ENCODE measurements around the gene FBXO31. TPM values are rescaled to one million over a fixed set of nuclear protein-coding genes. Genes with fewer than 3 reads are reported as not detected.

FBXO31 gene
- total and polyA plus RNA-seq, 2 of the 13 experiments (the other 11 are each of a cell fraction or from before 2014, with no cell fraction given) = 92.4 to 101 TPM

DNA sequence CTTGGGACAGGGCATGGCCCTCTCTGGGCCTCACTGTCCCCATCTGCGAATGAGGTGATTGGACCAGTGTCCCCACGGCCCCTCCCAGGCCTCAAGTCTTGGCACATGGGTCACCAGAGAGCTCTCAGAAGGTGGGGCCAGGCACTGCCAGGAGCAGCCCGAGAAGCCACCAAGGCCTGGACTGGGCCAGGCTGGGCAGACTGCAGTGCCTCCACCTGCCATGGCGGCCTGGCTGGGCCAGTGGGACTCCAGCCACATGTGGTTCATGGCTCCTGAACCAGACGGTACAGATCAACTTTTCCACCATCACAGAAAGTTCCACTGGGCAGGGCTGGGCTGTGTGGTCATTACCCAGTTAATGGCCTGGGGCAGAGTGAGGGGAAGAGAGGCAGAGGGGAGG lies 86.2 kb downstream of the FBXO31 start (continued):
- TF ChIP-seq, protein P1, sequence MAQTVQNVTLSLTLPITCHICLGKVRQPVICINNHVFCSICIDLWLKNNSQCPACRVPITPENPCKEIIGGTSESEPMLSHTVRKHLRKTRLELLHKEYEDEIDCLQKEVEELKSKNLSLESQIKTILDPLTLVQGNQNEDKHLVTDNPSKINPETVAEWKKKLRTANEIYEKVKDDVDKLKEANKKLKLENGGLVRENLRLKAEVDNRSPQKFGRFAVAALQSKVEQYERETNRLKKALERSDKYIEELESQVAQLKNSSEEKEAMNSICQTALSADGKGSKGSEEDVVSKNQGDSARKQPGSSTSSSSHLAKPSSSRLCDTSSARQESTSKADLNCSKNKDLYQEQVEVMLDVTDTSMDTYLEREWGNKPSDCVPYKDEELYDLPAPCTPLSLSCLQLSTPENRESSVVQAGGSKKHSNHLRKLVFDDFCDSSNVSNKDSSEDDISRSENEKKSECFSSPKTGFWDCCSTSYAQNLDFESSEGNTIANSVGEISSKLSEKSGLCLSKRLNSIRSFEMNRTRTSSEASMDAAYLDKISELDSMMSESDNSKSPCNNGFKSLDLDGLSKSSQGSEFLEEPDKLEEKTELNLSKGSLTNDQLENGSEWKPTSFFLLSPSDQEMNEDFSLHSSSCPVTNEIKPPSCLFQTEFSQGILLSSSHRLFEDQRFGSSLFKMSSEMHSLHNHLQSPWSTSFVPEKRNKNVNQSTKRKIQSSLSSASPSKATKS (CRISPR knock-in tag; IDR thresholded peaks at IDR 0.05) = no peak
- TF ChIP-seq, protein P2, sequence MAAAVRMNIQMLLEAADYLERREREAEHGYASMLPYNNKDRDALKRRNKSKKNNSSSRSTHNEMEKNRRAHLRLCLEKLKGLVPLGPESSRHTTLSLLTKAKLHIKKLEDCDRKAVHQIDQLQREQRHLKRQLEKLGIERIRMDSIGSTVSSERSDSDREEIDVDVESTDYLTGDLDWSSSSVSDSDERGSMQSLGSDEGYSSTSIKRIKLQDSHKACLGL (CRISPR knock-in tag; IDR thresholded peaks at IDR 0.05) = 0 out of 2 replicates have a peak, but pooled peaks have one; percentile 35
- 0 out of 2 replicates have a peak, but pooled peaks have one; percentile 57 for TF ChIP-seq CAMTA2 (CRISPR knock-in tag; IDR thresholded peaks at IDR 0.05; ENCODE audit: borderline replicate concordance)
- peak; percentile 14 for TF ChIP-seq HNRNPLL (IDR thresholded peaks at IDR 0.05; ENCODE audit: low read depth, low read length, poor library complexity, severe bottlenecking)
- TF ChIP-seq MED8 (CRISPR knock-in tag; IDR thresholded peaks at IDR 0.05; ENCODE audit: insufficient replicate concordance) = peak; percentile 73
- TF ChIP-seq ZFP41 (CRISPR knock-in tag; IDR thresholded peaks at IDR 0.05; ENCODE audit: borderline replicate concordance) = no peak
- TF ChIP-seq ZNF121 (CRISPR knock-in tag; IDR thresholded peaks at IDR 0.05) = no peak

DNA sequence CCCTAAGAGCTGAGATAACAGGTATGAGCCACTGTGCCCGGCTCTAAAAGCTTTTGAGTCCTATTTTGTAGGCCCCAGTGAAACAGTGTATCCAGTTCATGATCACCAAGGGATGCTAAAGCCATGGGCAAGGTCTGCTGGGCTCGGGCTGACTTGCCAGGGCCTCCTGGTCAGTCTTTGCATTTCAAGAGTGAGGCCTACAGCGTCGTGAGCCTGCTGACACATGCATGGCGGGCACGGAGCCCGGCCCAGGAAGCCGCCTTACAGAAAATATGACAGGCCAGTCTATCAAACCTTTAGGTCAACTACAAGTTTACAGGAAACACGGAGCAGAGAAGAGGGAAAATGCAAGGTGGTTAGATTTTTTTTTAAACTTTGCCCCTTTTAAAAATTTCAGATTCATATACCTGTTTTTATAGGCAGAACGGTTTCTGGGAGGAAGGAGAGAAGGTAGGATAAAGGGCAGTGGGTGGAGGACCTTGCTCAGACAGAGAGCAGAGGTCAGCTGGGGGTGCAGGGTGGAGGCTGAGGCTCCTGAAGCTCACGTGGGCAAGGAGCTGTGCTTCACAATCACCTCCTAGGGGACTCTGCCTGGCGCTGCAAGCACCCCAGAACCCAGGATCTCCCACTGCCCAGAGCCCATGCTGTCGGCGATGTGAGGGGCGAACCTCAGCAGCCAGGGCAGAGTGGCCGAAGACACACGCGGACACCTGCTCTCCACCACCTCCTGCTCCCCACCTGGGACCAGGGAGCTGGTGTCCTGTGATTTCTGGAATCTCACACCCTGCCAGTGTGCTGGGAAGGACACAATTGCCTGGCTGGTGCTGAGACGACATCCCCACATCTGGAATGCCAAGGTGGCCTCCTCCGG lies 87.7 kb downstream of the FBXO31 start:
- H3K79me2 ChIP-seq (ENCODE audit: insufficient read depth, low read length) = no peaks in the 10 kb centered on the region
- ChIA-PET POLR2A (interaction anchor here (1.0 to 1.5 kb wide), 2 partner anchors 21 to 93 kb away, joined by 3 read pairs; partner anchors contain the start of gene C16orf95), CTCF (ENCODE audit: low intra/inter-chr PET ratio, low total read pairs) (no interaction called here)
- H3K4me2 ChIP-seq (ENCODE audit: low read depth, low read length) = peak overlapping the region; percentile 60
- peak overlapping the region; percentile 31 for H2AFZ ChIP-seq (ENCODE audit: low read length)
- intact Hi-C loops (cut with micrococcal nuclease; ENCODE audit: unreplicated experiment) = loop anchor here (5.0 kb wide), 1 partner anchor 734 kb away; no protein-coding TSS in a partner anchor
- FAIRE-seq (peak; percentile 8), ATAC-seq (peak; percentile 39), DNase-seq (ENCODE audit: low spot score) (no peak)
- peaks cover 25% of the 10 kb centered on the region for H3K4me1 ChIP-seq (ENCODE audit: insufficient read depth, low read length)
- in situ Hi-C loops (cut with HindIII; ENCODE audit: extremely low pct_ligation_motif_present, low pct_unique_long_range_greater_than_20kb) = no loop called here
- no peaks in the 10 kb centered on the region for H3K27me3 ChIP-seq (ENCODE audit: control insufficient read depth in 1 of 2, insufficient read depth in 2 of 2, low read length in 2 of 2)
- H4K20me1 ChIP-seq (ENCODE audit: insufficient read depth, low read length) = no peaks in the 10 kb centered on the region
- peak overlapping the region; percentile 13; the same call in 1 of the 2 replicates for H3K9ac ChIP-seq (ENCODE audit: insufficient read depth, low read depth, low read length)
- no peaks in the 10 kb centered on the region for H3K36me3 ChIP-seq (replicated peaks in 1 of 2; ENCODE audit: control insufficient read depth in 1 of 2, insufficient read depth in 2 of 2, low read length in 2 of 2)
- H3K4me3 ChIP-seq (replicated peaks in 1 of 3; ENCODE audit: insufficient read depth in 1 of 3, low read depth in 2 of 3, low read length in 3 of 3) = peak overlapping the region in 1 of 3 experiments; percentile 35; a peak in 1 of 6 replicates
- 38% methylated on average over 18 of the region's 20 CpGs for WGBS (ENCODE audit: low lambda C conversion rate)
- BruUV-seq (replicated peaks) = no TSS peak
- no peak overlapping the region for H3K27ac ChIP-seq (ENCODE audit: extremely low read length, insufficient read depth, low read length)
- H3K9me3 ChIP-seq (ENCODE audit: low read length) = no peaks in the 10 kb centered on the region
- TF ChIP-seq CEBPB (IDR thresholded peaks at IDR 0.05; ENCODE audit: borderline replicate concordance, low read depth, low read length) (no peak), ZNF256 (CRISPR knock-in tag; conservative IDR thresholded peaks at IDR 0.05) (no peak), ZNF589 (CRISPR knock-in tag; conservative IDR thresholded peaks at IDR 0.05) (no peak), NR2F6 (IDR thresholded peaks at IDR 0.05) (peak; percentile 58), NR2F6 (CRISPR knock-in tag; IDR thresholded peaks at IDR 0.05) (peak; percentile 73), ZNF605 (CRISPR knock-in tag; IDR thresholded peaks at IDR 0.05) (0 out of 2 replicates have a peak, but pooled peaks have one; percentile 17), HNF4A (CRISPR knock-in tag; IDR thresholded peaks at IDR 0.05) (peak; percentile 58; the same call in 1 of the 2 replicates), PHF20 (CRISPR knock-in tag; IDR thresholded peaks at IDR 0.05) (no peak), ARNT (IDR thresholded peaks at IDR 0.05) (no peak)
- TF ChIP-seq, protein P3, sequence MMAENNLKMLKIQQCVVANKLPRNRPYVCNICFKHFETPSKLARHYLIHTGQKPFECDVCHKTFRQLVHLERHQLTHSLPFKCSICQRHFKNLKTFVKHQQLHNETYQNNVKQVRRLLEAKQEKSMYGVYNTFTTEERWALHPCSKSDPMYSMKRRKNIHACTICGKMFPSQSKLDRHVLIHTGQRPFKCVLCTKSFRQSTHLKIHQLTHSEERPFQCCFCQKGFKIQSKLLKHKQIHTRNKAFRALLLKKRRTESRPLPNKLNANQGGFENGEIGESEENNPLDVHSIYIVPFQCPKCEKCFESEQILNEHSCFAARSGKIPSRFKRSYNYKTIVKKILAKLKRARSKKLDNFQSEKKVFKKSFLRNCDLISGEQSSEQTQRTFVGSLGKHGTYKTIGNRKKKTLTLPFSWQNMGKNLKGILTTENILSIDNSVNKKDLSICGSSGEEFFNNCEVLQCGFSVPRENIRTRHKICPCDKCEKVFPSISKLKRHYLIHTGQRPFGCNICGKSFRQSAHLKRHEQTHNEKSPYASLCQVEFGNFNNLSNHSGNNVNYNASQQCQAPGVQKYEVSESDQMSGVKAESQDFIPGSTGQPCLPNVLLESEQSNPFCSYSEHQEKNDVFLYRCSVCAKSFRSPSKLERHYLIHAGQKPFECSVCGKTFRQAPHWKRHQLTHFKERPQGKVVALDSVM (CRISPR knock-in tag; IDR thresholded peaks at IDR 0.05) = peak; percentile 28; the same call in 1 of the 2 replicates
- TF ChIP-seq, protein P4, sequence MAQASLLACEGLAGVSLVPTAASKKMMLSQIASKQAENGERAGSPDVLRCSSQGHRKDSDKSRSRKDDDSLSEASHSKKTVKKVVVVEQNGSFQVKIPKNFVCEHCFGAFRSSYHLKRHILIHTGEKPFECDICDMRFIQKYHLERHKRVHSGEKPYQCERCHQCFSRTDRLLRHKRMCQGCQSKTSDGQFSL (CRISPR knock-in tag; IDR thresholded peaks at IDR 0.05) = 0 out of 2 replicates have a peak, but pooled peaks have one; percentile 34

Data from HepG2 (cell line).